Purkinje cell (primary cell): ENCODE results near the gene DHRS12. TPM values are rescaled to one million over a fixed set of nuclear protein-coding genes. Genes with fewer than 3 reads are reported as not detected.

Experiments used
- polyA plus RNA-seq: library from polyadenylated mRNA; unstranded; fragments of >200 nt; fragmentation: Nextera tagmentation; gene quantifications from 2 replicates; pipeline ENCODE4 v1.2.1, GENCODE V29; 2014

DHRS12 gene
- polyA plus RNA-seq = 0.66 and 4.2 TPM in 2 replicates

GRCh38 chr13:51803422-51804294 lies at the start of gene DHRS12:
TSS of gene DHRS12 (minus strand) at chr13:51804163. CDS start at chr13:51799659, 4,504 bp downstream.

GRCh38 chr13:51844862-51845573 lies 41.1 kb upstream of the DHRS12 start, which contains the start of gene TMEM272:
TSS of gene TMEM272 (minus strand) at chr13:51845177. CDS start at chr13:51838530, 6,647 bp downstream.

Other genes starting within 250 kb of the DHRS12 start
- gene WDFY2, start 219.7 kb downstream of the DHRS12 start, polyA plus RNA-seq = 3.5 and 7.4 TPM in 2 replicates
- not detected in 2 replicates for gene TMEM272, start 41.0 kb upstream of the DHRS12 start, polyA plus RNA-seq
- not detected in 2 replicates for gene CCDC70, start 57.8 kb upstream of the DHRS12 start, polyA plus RNA-seq
- 0.29 and 2.2 TPM in 2 replicates for gene ATP7B, start 207.3 kb upstream of the DHRS12 start, polyA plus RNA-seq
- 24.2 and 31.6 TPM in 2 replicates for gene ALG11, start 208.2 kb upstream of the DHRS12 start, polyA plus RNA-seq
- 13.2 and 15.6 TPM in 2 replicates for gene UTP14C, start 220.5 kb upstream of the DHRS12 start, polyA plus RNA-seq